HEK293 (cell line): ENCODE measurements around the gene TTC13.

Experiments used
- BCL11A ChIP-seq: fragments of 450-650 bp; formaldehyde crosslinking; IDR thresholded peaks from 2 replicates; pipeline ENCODE4 v1.5.1; 2016; ENCODE audit warnings: low read depth, missing biosample characterization, missing genetic modification characterization
- EGR2 ChIP-seq: fragments of 450-650 bp; formaldehyde crosslinking; IDR thresholded peaks from 2 replicates; pipeline ENCODE4 v1.5.1; 2016; ENCODE audit warnings: low read depth, missing biosample characterization, missing genetic modification characterization
- GLI2 ChIP-seq: fragments of 450-650 bp; formaldehyde crosslinking; IDR thresholded peaks from 2 replicates; pipeline ENCODE4; 2017; ENCODE audit warnings: missing biosample characterization, missing genetic modification characterization, low read depth, borderline replicate concordance
- GLIS2 ChIP-seq: fragments of 450-650 bp; formaldehyde crosslinking; IDR thresholded peaks from 2 replicates; pipeline ENCODE4 v1.5.1; 2016; ENCODE audit warnings: missing biosample characterization, missing genetic modification characterization
- MEIS1 ChIP-seq: sonication (generic); formaldehyde crosslinking; IDR thresholded peaks from 2 replicates; pipeline ENCODE4 v1.8.1; 2022; ENCODE audit warnings: missing genetic modification reagents, mild to moderate bottlenecking, borderline replicate concordance
- PRDM1 ChIP-seq: fragments of 450-650 bp; formaldehyde crosslinking; IDR thresholded peaks from 2 replicates; pipeline ENCODE4; 2016; ENCODE audit warnings: missing biosample characterization, missing genetic modification characterization
- REPIN1 ChIP-seq: fragments of 450-650 bp; formaldehyde crosslinking; IDR thresholded peaks from 2 replicates; pipeline ENCODE4 v1.5.1; 2017; ENCODE audit warnings: missing biosample characterization, missing genetic modification characterization, low read depth
- SP2 ChIP-seq: fragments of 450-650 bp; formaldehyde crosslinking; IDR thresholded peaks from 2 replicates; pipeline ENCODE4 v1.5.1; 2016; ENCODE audit warnings: missing biosample characterization, missing genetic modification characterization
- ZEB2 ChIP-seq: fragments of 450-650 bp; formaldehyde crosslinking; IDR thresholded peaks from 2 replicates; pipeline ENCODE4 v1.5.1; 2016; ENCODE audit warnings: missing biosample characterization, missing genetic modification characterization
- ZNF112 ChIP-seq: fragments of 450-650 bp; formaldehyde crosslinking; IDR thresholded peaks from 2 replicates; pipeline ENCODE4 v1.5.0; 2017; ENCODE audit warnings: missing biosample characterization, missing genetic modification characterization
- ZNF211 ChIP-seq: fragments of 450-650 bp; formaldehyde crosslinking; IDR thresholded peaks from 2 replicates; pipeline ENCODE4 v1.5.1; 2016; ENCODE audit warnings: low read depth, missing biosample characterization, missing genetic modification characterization
- ZNF24 ChIP-seq: fragments of 450-650 bp; formaldehyde crosslinking; IDR thresholded peaks from 2 replicates; pipeline ENCODE4 v1.5.1; 2016; ENCODE audit warnings: missing biosample characterization, missing genetic modification characterization
- ZNF37A ChIP-seq: fragments of 450-650 bp; IDR thresholded peaks from 2 replicates; pipeline ENCODE4 v1.5.1; 2018; ENCODE audit warnings: missing biosample characterization, missing genetic modification characterization
- ZNF391 ChIP-seq: fragments of 450-650 bp; formaldehyde crosslinking; IDR thresholded peaks from 2 replicates; pipeline ENCODE4 v1.5.1; 2016; ENCODE audit warnings: low read depth, missing biosample characterization, missing genetic modification characterization, borderline replicate concordance
- ZNF510 ChIP-seq: fragments of 450-650 bp; formaldehyde crosslinking; IDR thresholded peaks from 2 replicates; pipeline ENCODE4 v1.5.1; 2018; ENCODE audit warnings: mild to moderate bottlenecking, missing genetic modification characterization, missing biosample characterization; ENCODE audit not compliant: insufficient replicate concordance
- ZNF521 ChIP-seq: fragments of 450-650 bp; formaldehyde crosslinking; IDR thresholded peaks from 2 replicates; pipeline ENCODE4 v1.5.1; 2017; ENCODE audit warnings: missing biosample characterization, mild to moderate bottlenecking, missing genetic modification characterization
- ZNF544 ChIP-seq: fragments of 450-650 bp; formaldehyde crosslinking; IDR thresholded peaks from 2 replicates; pipeline ENCODE4 v1.5.0; 2017; ENCODE audit warnings: missing biosample characterization, missing genetic modification characterization
- ZNF600 ChIP-seq: fragments of 450-650 bp; formaldehyde crosslinking; IDR thresholded peaks from 2 replicates; pipeline ENCODE4 v1.5.1; 2016; ENCODE audit warnings: missing biosample characterization, missing genetic modification characterization
- ZNF623 ChIP-seq: fragments of 450-650 bp; formaldehyde crosslinking; IDR thresholded peaks from 2 replicates; pipeline ENCODE4 v1.5.1; 2016; ENCODE audit warnings: missing biosample characterization, missing genetic modification characterization
- ZNF624 ChIP-seq: fragments of 450-650 bp; formaldehyde crosslinking; IDR thresholded peaks from 2 replicates; pipeline ENCODE4 v1.5.1; 2017; ENCODE audit warnings: missing biosample characterization, missing genetic modification characterization
- ZNF654 ChIP-seq: fragments of 450-650 bp; formaldehyde crosslinking; IDR thresholded peaks from 2 replicates; pipeline ENCODE4 v1.5.1; 2016; ENCODE audit warnings: low read depth, missing biosample characterization, missing genetic modification characterization
- ZNF670 ChIP-seq: fragments of 450-650 bp; formaldehyde crosslinking; IDR thresholded peaks from 2 replicates; pipeline ENCODE4 v1.5.1; 2016; ENCODE audit warnings: missing biosample characterization, missing genetic modification characterization, low read depth
- ZNF76 ChIP-seq: fragments of 450-650 bp; formaldehyde crosslinking; IDR thresholded peaks from 2 replicates; pipeline ENCODE4; 2016; ENCODE audit warnings: low read depth, missing biosample characterization, missing genetic modification characterization, borderline replicate concordance
- ZNF785 ChIP-seq: fragments of 450-650 bp; formaldehyde crosslinking; IDR thresholded peaks from 2 replicates; pipeline ENCODE4 v1.5.1; 2016; ENCODE audit warnings: missing biosample characterization, missing genetic modification characterization
- ZNF843 ChIP-seq: fragments of 450-650 bp; formaldehyde crosslinking; IDR thresholded peaks from 2 replicates; pipeline ENCODE4 v1.5.1; 2016; ENCODE audit warnings: missing biosample characterization, missing genetic modification characterization
- ZXDB ChIP-seq: fragments of 450-650 bp; formaldehyde crosslinking; IDR thresholded peaks from 2 replicates; pipeline ENCODE4 v1.5.1; 2016; ENCODE audit warnings: missing biosample characterization, missing genetic modification characterization
- TF ChIP-seq, protein P1 (sequence below): fragments of 450-650 bp; formaldehyde crosslinking; IDR thresholded peaks from 2 replicates; pipeline ENCODE4 v1.5.1; 2016; ENCODE audit warnings: missing biosample characterization, missing genetic modification characterization
- TF ChIP-seq, protein P2 (sequence below): fragments of 450-650 bp; formaldehyde crosslinking; IDR thresholded peaks from 2 replicates; pipeline ENCODE4 v1.5.1; 2016; ENCODE audit warnings: missing biosample characterization, missing genetic modification characterization
- TF ChIP-seq, protein P3 (sequence below): fragments of 450-650 bp; formaldehyde crosslinking; IDR thresholded peaks from 2 replicates; pipeline ENCODE4 v1.5.1; 2016; ENCODE audit warnings: missing biosample characterization, missing genetic modification characterization, low read depth
- TF ChIP-seq, protein P4 (sequence below): fragments of 450-650 bp; formaldehyde crosslinking; IDR thresholded peaks from 2 replicates; pipeline ENCODE4 v1.5.1; 2016; ENCODE audit warnings: missing biosample characterization, missing genetic modification characterization, borderline replicate concordance

The TTC13 gene

DNA sequence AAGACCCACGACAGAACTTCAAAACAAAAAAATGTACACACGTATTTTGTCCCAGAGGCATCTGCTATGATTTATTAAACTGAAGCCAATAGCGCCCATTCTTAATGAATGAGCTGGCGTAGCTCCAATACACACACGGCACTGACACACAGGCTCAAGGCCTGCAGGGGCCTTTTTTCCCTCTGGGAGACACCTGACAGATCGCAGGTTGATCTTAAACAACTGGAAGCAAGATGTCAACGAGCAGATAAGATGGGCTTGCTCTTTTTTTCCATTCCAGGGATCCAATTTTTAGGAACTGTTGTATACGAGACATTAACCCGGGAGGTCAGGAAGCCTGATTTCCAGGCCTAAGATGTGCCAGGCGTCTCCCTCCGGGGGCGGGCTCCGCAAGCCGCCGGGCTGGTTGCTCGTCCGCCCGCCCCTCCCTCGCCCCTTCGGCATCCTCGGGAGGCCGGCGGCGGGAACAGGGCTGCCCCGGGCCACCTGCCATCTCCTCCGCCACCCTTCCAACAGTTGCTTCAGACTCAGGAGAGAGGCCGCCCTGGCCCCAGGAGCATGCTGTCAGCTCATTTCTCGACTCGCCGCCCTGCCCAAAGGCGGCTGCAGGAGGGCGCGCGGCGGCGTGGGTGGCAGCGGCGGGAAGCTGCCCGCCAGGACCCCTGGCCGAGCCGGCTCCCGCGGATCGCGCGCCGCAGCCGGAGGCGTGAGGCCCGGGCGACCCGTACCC is 735 bp downstream of the TTC13 start (continued):
- TF ChIP-seq ZNF544 (tag by site-specific recombination) (no peak), ZEB2 (tag by site-specific recombination) (peak; percentile 82), ZNF76 (tag by site-specific recombination) (no peak), SP2 (tag by site-specific recombination) (peak; percentile 84), ZXDB (tag by site-specific recombination) (peak; percentile 79), EGR2 (tag by site-specific recombination) (peak; percentile 76), ZNF211 (tag by site-specific recombination) (no peak), ZNF24 (tag by site-specific recombination) (peak; percentile 46; the same call in 1 of the 2 replicates), ZNF623 (no peak), ZNF670 (tag by site-specific recombination) (no peak), GLIS2 (peak; percentile 93), ZNF391 (tag by site-specific recombination) (no peak), PRDM1 (no peak), REPIN1 (tag by site-specific recombination) (no peak), ZNF600 (tag by site-specific recombination) (peak; percentile 54), GLI2 (tag by site-specific recombination) (no peak), ZNF654 (no peak), ZNF624 (tag by site-specific recombination) (0 out of 2 replicates have a peak, but pooled peaks have one; percentile 25), ZNF37A (tag by site-specific recombination) (no peak), MEIS1 (CRISPR knock-in tag) (peak; percentile 20; the same call in 1 of the 2 replicates), ZNF843 (tag by site-specific recombination) (no peak), ZNF510 (no peak), ZNF785 (tag by site-specific recombination) (no peak), ZNF112 (tag by site-specific recombination) (no peak), ZNF521 (tag by site-specific recombination) (no peak), BCL11A (tag by site-specific recombination) (no peak)
- TF ChIP-seq, protein P1, sequence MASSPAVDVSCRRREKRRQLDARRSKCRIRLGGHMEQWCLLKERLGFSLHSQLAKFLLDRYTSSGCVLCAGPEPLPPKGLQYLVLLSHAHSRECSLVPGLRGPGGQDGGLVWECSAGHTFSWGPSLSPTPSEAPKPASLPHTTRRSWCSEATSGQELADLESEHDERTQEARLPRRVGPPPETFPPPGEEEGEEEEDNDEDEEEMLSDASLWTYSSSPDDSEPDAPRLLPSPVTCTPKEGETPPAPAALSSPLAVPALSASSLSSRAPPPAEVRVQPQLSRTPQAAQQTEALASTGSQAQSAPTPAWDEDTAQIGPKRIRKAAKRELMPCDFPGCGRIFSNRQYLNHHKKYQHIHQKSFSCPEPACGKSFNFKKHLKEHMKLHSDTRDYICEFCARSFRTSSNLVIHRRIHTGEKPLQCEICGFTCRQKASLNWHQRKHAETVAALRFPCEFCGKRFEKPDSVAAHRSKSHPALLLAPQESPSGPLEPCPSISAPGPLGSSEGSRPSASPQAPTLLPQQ (tag by site-specific recombination) = peak; percentile 44
- TF ChIP-seq, protein P2, sequence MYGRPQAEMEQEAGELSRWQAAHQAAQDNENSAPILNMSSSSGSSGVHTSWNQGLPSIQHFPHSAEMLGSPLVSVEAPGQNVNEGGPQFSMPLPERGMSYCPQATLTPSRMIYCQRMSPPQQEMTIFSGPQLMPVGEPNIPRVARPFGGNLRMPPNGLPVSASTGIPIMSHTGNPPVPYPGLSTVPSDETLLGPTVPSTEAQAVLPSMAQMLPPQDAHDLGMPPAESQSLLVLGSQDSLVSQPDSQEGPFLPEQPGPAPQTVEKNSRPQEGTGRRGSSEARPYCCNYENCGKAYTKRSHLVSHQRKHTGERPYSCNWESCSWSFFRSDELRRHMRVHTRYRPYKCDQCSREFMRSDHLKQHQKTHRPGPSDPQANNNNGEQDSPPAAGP (tag by site-specific recombination) = 0 out of 2 replicates have a peak, but pooled peaks have one; percentile 40
- TF ChIP-seq, protein P3, sequence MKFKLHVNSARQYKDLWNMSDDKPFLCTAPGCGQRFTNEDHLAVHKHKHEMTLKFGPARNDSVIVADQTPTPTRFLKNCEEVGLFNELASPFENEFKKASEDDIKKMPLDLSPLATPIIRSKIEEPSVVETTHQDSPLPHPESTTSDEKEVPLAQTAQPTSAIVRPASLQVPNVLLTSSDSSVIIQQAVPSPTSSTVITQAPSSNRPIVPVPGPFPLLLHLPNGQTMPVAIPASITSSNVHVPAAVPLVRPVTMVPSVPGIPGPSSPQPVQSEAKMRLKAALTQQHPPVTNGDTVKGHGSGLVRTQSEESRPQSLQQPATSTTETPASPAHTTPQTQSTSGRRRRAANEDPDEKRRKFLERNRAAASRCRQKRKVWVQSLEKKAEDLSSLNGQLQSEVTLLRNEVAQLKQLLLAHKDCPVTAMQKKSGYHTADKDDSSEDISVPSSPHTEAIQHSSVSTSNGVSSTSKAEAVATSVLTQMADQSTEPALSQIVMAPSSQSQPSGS = no peak
- TF ChIP-seq, protein P4, sequence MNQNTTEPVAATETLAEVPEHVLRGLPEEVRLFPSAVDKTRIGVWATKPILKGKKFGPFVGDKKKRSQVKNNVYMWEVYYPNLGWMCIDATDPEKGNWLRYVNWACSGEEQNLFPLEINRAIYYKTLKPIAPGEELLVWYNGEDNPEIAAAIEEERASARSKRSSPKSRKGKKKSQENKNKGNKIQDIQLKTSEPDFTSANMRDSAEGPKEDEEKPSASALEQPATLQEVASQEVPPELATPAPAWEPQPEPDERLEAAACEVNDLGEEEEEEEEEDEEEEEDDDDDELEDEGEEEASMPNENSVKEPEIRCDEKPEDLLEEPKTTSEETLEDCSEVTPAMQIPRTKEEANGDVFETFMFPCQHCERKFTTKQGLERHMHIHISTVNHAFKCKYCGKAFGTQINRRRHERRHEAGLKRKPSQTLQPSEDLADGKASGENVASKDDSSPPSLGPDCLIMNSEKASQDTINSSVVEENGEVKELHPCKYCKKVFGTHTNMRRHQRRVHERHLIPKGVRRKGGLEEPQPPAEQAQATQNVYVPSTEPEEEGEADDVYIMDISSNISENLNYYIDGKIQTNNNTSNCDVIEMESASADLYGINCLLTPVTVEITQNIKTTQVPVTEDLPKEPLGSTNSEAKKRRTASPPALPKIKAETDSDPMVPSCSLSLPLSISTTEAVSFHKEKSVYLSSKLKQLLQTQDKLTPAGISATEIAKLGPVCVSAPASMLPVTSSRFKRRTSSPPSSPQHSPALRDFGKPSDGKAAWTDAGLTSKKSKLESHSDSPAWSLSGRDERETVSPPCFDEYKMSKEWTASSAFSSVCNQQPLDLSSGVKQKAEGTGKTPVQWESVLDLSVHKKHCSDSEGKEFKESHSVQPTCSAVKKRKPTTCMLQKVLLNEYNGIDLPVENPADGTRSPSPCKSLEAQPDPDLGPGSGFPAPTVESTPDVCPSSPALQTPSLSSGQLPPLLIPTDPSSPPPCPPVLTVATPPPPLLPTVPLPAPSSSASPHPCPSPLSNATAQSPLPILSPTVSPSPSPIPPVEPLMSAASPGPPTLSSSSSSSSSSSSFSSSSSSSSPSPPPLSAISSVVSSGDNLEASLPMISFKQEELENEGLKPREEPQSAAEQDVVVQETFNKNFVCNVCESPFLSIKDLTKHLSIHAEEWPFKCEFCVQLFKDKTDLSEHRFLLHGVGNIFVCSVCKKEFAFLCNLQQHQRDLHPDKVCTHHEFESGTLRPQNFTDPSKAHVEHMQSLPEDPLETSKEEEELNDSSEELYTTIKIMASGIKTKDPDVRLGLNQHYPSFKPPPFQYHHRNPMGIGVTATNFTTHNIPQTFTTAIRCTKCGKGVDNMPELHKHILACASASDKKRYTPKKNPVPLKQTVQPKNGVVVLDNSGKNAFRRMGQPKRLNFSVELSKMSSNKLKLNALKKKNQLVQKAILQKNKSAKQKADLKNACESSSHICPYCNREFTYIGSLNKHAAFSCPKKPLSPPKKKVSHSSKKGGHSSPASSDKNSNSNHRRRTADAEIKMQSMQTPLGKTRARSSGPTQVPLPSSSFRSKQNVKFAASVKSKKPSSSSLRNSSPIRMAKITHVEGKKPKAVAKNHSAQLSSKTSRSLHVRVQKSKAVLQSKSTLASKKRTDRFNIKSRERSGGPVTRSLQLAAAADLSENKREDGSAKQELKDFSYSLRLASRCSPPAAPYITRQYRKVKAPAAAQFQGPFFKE (tag by site-specific recombination) = no peak
